Activated CD4-positive, alpha-beta memory T cell treated with anti-CD3 and anti-CD28 coated beads for 36 hours (primary cell): ENCODE results near the gene SERPINB6. TPM values are rescaled to one million over a fixed set of nuclear protein-coding genes. Genes with fewer than 3 reads are reported as not detected.
"Not testable (repeated sequence)": the region's sequence is repeated elsewhere in the genome, so short reads cannot be mapped to it uniquely, and the experiment has no call there.

ENCODE experiments used
- CTCF ChIA-PET: fragments of 350-600 bp; sonication (Branson Sonifier 250); formaldehyde crosslinking; loops from one replicate; lab custom pipeline; 2021; ENCODE audit warnings: antibody characterized with exemption, inconsistent platforms; lab: Charles Lee
- POLR2A ChIA-PET: fragments of 350-600 bp; sonication (Branson Sonifier 250); formaldehyde crosslinking; loops from one replicate; lab custom pipeline; 2021; ENCODE audit warnings: antibody characterized with exemption; lab: Charles Lee
- DNase-seq: peaks from one replicate; pipeline ENCODE4 v3.0.0-alpha.2; 2020
- H3K27ac Mint-ChIP-seq: one replicate; pipeline ENCODE4 v1.8.0; 2021; ENCODE audit warnings: mixed read lengths
- H3K27me3 Mint-ChIP-seq: one replicate; pipeline ENCODE4 v1.8.0; 2021; ENCODE audit warnings: mixed read lengths
- H3K36me3 Mint-ChIP-seq: one replicate; pipeline ENCODE4 v1.8.0; 2021; ENCODE audit warnings: mixed read lengths
- H3K4me1 Mint-ChIP-seq: one replicate; pipeline ENCODE4 v1.8.0; 2021; ENCODE audit warnings: low read depth, mixed read lengths
- H3K4me3 Mint-ChIP-seq: one replicate; pipeline ENCODE4 v1.8.0; 2021; ENCODE audit warnings: mild to moderate bottlenecking, mixed read lengths
- H3K9me3 Mint-ChIP-seq: one replicate; pipeline ENCODE4 v1.8.0; 2021; ENCODE audit warnings: mixed read lengths
- intact Hi-C: fragments of 100-400 bp; cut with micrococcal nuclease; formaldehyde crosslinking; loops from one replicate; pipeline ENCODE4 v1.15.1; 2023
- total RNA-seq, 2 experiments: library from RNA; stranded (reverse); gene quantifications; one replicate each; pipeline ENCODE4 v1.2.3, GENCODE V29; 2021

SERPINB6 gene
- total RNA-seq, 2 experiments from 2014 or later: 59.0 to 64.7 TPM

GRCh38 chr6:3009930-3010329, 38.6 kb upstream of the SERPINB6 start:
- no peak overlapping the region for H3K4me3 Mint-ChIP-seq
- CTCF ChIA-PET: interaction anchor here (1.5 kb wide), 1 partner anchor 9 kb away, joined by 3 read pairs; no protein-coding TSS in a partner anchor
- H3K4me1 Mint-ChIP-seq: peaks cover 4% of the 10 kb centered on the region
- no peaks in the 10 kb centered on the region for H3K27me3 Mint-ChIP-seq
- intact Hi-C loops: no loop called here
- POLR2A ChIA-PET: no interaction called here
- no peak for DNase-seq
- H3K9me3 Mint-ChIP-seq: peaks cover 27% of the 10 kb centered on the region
- H3K27ac Mint-ChIP-seq: no peak overlapping the region
- peaks cover 59% of the 10 kb centered on the region for H3K36me3 Mint-ChIP-seq

- intact Hi-C loops, H3K4me3 Mint-ChIP-seq, H3K27me3 Mint-ChIP-seq, H3K4me1 Mint-ChIP-seq, CTCF ChIA-PET, H3K27ac Mint-ChIP-seq, DNase-seq, POLR2A ChIA-PET: not testable (repeated sequence)
- H3K9me3 Mint-ChIP-seq: peaks cover 27% of the 10 kb centered on the region
- H3K36me3 Mint-ChIP-seq: peaks cover 64% of the 10 kb centered on the region
Measured at GRCh38 chr6:3008712-3009265, 37.4 kb upstream of the SERPINB6 start.

GRCh38 chr6:3007571-3007970, 36.2 kb upstream of the SERPINB6 start:
- CTCF ChIA-PET: no interaction called here
- Mint-ChIP-seq H3K4me3 (no peak overlapping the region), H3K4me1 (peaks cover 6% of the 10 kb centered on the region), H3K36me3 (peaks cover 65% of the 10 kb centered on the region), H3K9me3 (peaks cover 24% of the 10 kb centered on the region), H3K27ac (no peak overlapping the region), H3K27me3 (no peaks in the 10 kb centered on the region)
- intact Hi-C loops: no loop called here
- no peak for DNase-seq
- POLR2A ChIA-PET: interaction anchor here (0.8 kb wide), 1 partner anchor 21 kb away, joined by 3 read pairs; no protein-coding TSS in a partner anchor

- no peak for DNase-seq
- Mint-ChIP-seq H3K4me3 (no peak overlapping the region), H3K27ac (no peak overlapping the region), H3K4me1 (peaks cover 15% of the 10 kb centered on the region), H3K27me3 (no peaks in the 10 kb centered on the region), H3K9me3 (peaks cover 14% of the 10 kb centered on the region), H3K36me3 (peaks cover 55% of the 10 kb centered on the region)
- intact Hi-C loops: no loop called here
- CTCF ChIA-PET: no interaction called here
- POLR2A ChIA-PET: no interaction called here
Measured at GRCh38 chr6:3006476-3006875, 35.1 kb upstream of the SERPINB6 start.

- Mint-ChIP-seq H3K27me3 (no peaks in the 10 kb centered on the region), H3K9me3 (peaks cover 8% of the 10 kb centered on the region), H3K4me1 (peaks cover 21% of the 10 kb centered on the region), H3K4me3 (no peak overlapping the region), H3K36me3 (peaks cover 49% of the 10 kb centered on the region), H3K27ac (no peak overlapping the region)
- ChIA-PET CTCF (no interaction called here), POLR2A (no interaction called here)
- no peak for DNase-seq
- intact Hi-C loops: no loop called here
Measured at GRCh38 chr6:3005874-3006273, 34.5 kb upstream of the SERPINB6 start.

GRCh38 chr6:3005077-3005476, 33.7 kb upstream of the SERPINB6 start:
- POLR2A ChIA-PET: no interaction called here
- Mint-ChIP-seq H3K27me3 (no peaks in the 10 kb centered on the region), H3K27ac (no peak overlapping the region), H3K4me3 (no peak overlapping the region), H3K36me3 (peaks cover 41% of the 10 kb centered on the region), H3K4me1 (peaks cover 22% of the 10 kb centered on the region), H3K9me3 (peaks cover under 1% of the 10 kb centered on the region)
- no peak for DNase-seq
- intact Hi-C loops: no loop called here
- CTCF ChIA-PET: no interaction called here

GRCh38 chr6:3003226-3003625, 31.9 kb upstream of the SERPINB6 start:
- H3K27me3 Mint-ChIP-seq, DNase-seq, H3K4me3 Mint-ChIP-seq, intact Hi-C loops, H3K9me3 Mint-ChIP-seq, H3K27ac Mint-ChIP-seq, POLR2A ChIA-PET: not testable (repeated sequence)
- H3K4me1 Mint-ChIP-seq: peaks cover 27% of the 10 kb centered on the region
- H3K36me3 Mint-ChIP-seq: peaks cover 25% of the 10 kb centered on the region
- CTCF ChIA-PET: interaction anchor here (0.8 to 3.0 kb wide), 3 partner anchors 8 to 36 kb away, joined by 3 to 37 read pairs (median 3); no protein-coding TSS in a partner anchor

- DNase-seq: no peak
- Mint-ChIP-seq H3K36me3 (peaks cover 21% of the 10 kb centered on the region), H3K4me3 (no peak overlapping the region), H3K4me1 (peaks cover 30% of the 10 kb centered on the region), H3K9me3 (no peaks in the 10 kb centered on the region), H3K27me3 (no peaks in the 10 kb centered on the region), H3K27ac (peak overlapping the region; percentile 43)
- intact Hi-C loops: no loop called here
- ChIA-PET CTCF (interaction anchor here (0.6 to 3.1 kb wide), 19 partner anchors 10 to 264 kb away, joined by 3 to 37 read pairs (median 4); partner anchors contain the start of genes RIPK1 and SERPINB6), POLR2A (interaction anchor here (1.0 to 1.4 kb wide), 3 partner anchors 24 to 62 kb away, joined by 3 to 6 read pairs (median 3); no protein-coding TSS in a partner anchor)
Measured at GRCh38 chr6:3001773-3002293, 30.5 kb upstream of the SERPINB6 start.

- DNase-seq: no peak
- H3K9me3 Mint-ChIP-seq: no peaks in the 10 kb centered on the region
- no peaks in the 10 kb centered on the region for H3K27me3 Mint-ChIP-seq
- peaks cover 15% of the 10 kb centered on the region for H3K36me3 Mint-ChIP-seq
- POLR2A ChIA-PET: interaction anchor here (1.0 to 2.5 kb wide), 4 partner anchors 25 to 67 kb away, joined by 3 to 8 read pairs (median 4); partner anchors contain the start of gene RIPK1
- intact Hi-C loops: no loop called here
- H3K4me1 Mint-ChIP-seq: peaks cover 30% of the 10 kb centered on the region
- CTCF ChIA-PET: interaction anchor here (0.6 to 3.1 kb wide), 19 partner anchors 10 to 263 kb away, joined by 3 to 37 read pairs (median 4); partner anchors contain the start of genes RIPK1 and SERPINB6
- H3K27ac Mint-ChIP-seq: no peak overlapping the region
- H3K4me3 Mint-ChIP-seq: peak overlapping the region; percentile 88
Measured at GRCh38 chr6:3001146-3001772, 29.9 kb upstream of the SERPINB6 start.

- Mint-ChIP-seq H3K4me3 (peak within 1 kb of the TSS; percentile 88), H3K9me3 (no peaks in the 10 kb centered on the region), H3K27ac (peak within 1 kb of the TSS; percentile 88), H3K36me3 (peaks cover 13% of the 10 kb centered on the region), H3K27me3 (no peaks in the 10 kb centered on the region), H3K4me1 (peaks cover 30% of the 10 kb centered on the region)
- intact Hi-C loops: loop anchor here (1.0 to 2.0 kb wide), 6 partner anchors 11 to 258 kb away; partner anchors contain the start of genes BPHL and PSMG4
- ChIA-PET POLR2A (interaction anchor here (0.6 to 2.5 kb wide), 12 partner anchors 9 to 158 kb away, joined by 3 to 25 read pairs (median 5); partner anchors contain the start of genes RIPK1 and SERPINB1), CTCF (interaction anchor here (0.6 to 3.1 kb wide), 11 partner anchors 9 to 549 kb away, joined by 3 to 37 read pairs (median 5); partner anchors contain the start of genes RIPK1 and SERPINB1)
- peak; percentile 94 for DNase-seq
Measured at GRCh38 chr6:2999618-3000557, 28.5 kb upstream of the SERPINB6 start, which contains the start of gene NQO2. Gene NQO2, plus strand, starts transcription at chr6:2999894. Its CDS starts 6,659 bp downstream, at chr6:3006553.
